SKM-1 (cell line): ENCODE data around the gene SLC46A3.
"Not testable (repeated sequence)": the region's sequence is repeated elsewhere in the genome, so short reads cannot be mapped to it uniquely, and the experiment has no call there.

Experiments used
- DNase-seq: peaks from one replicate; lab custom pipeline; 2025; ENCODE audit not compliant: unreplicated experiment; lab: John Stamatoyannopoulos, UW

SLC46A3 gene

DNA sequence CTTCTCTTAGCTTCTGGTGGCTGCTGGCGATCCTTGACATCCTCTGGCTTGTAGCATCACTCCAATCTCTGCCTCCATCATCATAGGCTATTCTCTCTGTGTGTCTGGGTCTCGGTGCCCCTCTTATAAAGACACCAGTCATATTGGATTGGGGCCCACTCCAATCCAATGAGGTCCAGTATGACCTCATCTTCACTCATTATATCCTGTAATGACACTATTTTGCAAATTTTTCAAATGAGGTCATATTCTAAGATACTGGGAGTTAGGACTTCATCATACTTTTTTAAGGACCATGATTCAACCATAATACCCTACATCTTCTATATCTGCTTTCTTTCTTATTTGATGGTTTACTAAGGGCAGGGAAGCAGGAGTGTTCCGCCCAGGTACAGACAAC, 12.0 kb upstream of the SLC46A3 start:
- no peak for DNase-seq

DNA sequence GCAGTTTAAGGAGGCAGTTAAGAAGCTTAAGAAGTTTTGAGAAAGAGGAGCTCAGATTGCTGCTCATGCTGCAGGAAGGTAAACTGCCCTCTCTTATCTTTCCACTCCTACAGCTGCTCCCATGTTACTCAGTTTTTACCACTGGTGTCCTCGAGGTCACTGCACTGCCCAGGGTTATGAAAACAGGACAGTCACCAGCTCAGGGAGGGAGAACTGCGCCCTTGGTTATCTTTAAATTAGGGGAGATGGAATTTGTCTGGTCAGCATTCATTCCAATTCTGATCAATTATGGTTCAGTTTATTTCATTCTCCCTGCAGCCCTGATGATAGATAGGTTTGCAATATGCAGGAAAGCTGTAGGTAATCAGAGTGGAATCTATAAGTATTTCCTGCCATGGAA, 10.8 kb upstream of the SLC46A3 start:
- DNase-seq = no peak

DNA sequence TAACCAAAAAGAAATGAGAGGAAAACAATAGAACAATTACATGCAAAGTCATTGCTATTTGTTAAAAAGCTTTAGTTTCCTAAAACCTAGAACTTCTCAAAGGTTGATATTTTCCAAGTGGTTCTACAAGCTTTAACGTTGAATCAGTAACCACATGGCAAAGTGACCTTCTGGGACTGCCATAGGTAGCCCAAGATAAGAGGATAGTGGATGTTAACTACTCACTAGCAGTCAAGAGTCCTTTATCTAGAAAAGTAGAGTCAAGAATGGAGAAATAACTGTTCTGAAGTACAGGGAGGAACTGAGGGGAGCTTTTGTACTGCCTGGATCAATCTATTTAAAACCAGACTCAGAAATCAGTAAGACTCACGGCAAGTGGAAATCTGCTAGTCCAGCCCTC, 9.9 kb upstream of the SLC46A3 start:
- no peak for DNase-seq

DNA sequence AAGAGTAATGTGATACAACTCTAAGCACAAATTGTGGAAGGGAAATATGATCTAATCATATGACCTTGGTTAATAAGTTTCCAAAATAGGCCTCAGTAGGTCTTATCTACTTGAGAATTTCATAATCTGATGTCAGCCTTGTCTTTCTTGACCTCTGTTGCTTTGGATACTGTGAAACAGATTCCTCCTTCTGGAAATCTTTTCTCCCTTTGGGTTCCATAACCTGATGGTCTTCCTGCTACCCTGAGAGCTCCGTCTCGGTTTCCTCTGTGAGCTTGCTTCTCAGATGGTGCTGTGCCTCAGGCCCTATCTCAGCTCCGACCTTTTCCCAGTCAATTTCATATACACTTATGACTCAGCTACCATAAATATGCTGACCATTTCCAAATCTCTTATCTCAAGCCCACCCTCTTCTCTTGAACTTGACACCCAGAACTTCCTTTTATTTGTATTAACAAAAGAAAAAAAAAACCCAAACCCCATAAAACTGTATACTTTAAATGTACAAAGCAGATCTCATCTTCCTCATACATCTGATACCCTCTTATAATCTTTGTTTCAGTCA, 6.4 kb upstream of the SLC46A3 start:
- DNase-seq = no peak

DNA sequence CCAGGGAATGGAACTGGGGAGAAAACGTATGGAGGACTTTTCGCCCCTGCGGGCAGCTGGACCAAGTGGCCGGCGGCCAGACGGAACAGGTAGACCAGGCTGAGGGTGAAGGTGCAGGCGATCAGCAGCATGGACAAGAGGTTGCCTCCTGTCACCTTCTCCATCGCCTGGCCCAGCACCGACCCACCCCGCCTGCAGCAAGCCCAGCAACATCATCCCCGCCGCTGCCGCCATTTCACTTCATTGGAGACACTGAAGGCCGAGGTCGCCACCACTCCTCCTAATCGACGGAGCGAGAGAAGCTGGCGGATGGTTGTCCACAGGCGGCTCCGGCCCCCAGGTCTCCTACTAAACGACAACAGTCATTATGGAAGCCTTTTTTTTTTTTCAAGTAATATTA, 5.0 kb upstream of the SLC46A3 start:
- no peak for DNase-seq

DNA sequence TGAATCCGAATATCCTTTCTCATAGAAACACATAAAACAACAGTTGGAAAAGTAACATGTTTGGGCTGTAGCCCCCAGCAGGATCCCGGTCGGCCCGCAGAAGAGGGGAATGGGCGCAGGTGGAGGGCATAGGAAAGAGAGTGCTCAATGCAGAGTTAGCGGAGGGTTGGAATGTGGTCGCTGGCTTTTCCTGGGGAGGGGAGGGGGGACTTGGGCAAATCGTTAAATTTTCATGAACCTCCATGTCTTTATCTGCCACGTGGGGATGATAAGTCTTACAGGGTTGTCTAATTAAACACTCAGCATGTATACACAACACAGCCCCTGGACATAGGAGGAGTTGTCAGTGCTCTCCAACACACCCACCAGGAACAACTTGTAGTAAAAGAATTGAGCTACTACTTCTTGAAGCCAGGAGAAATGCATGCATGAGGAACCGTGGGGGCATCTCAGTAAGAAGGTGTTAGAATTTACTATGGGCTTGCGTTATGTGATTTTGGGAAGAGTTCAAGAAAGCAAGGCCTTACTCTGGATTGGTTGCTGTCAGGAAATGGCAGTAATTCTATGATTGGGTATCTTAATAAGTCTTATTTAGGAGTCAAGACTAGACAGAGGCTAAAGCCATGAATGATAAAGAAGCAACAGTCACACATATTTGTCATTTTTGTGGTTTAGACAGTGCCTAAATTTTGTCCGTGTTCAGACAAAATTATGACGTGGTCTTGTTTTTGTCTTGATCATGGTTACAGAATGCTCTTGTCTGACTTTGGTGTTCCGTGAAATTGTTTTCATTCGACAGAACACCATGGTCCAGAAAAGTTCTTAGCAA, 671 bp upstream of the SLC46A3 start:
- no peak for DNase-seq

DNA sequence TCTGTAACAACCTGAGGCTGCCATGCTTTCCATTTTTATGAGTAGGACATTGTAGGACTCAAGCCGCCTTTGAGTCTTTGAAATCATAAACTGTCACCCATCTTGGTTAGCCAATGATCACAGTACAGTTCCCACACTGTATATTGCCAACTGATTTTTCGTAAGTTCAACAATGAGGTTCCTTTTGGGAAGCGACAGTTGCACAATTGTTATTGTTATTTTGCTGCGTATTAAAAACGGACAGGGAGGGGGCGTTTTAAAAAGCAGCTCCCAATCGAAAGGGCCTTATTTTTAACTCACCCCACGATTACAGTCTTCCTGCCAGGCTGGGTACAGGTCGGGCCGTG, 601 bp downstream of the SLC46A3 start:
- no peak for DNase-seq

DNA sequence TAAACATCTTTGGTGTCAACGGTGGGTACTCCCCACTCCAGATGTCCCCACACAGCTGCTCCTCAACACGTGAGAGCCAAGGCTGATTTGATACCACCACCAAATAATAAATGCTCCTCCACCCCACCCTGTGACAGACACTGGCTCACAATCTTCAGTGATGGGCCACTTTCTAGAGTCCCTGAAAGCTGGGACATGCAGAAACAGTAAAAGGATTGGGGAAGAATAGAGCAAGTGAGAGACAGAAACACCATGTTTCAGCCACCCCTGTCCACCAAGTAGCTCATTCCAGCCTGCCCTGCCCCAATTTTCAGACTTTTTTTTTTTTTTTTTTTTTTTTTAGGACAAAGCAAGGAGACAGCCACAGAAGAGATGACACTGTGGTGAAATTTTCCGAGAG, 1.6 kb downstream of the SLC46A3 start:
- DNase-seq = no peak

DNA sequence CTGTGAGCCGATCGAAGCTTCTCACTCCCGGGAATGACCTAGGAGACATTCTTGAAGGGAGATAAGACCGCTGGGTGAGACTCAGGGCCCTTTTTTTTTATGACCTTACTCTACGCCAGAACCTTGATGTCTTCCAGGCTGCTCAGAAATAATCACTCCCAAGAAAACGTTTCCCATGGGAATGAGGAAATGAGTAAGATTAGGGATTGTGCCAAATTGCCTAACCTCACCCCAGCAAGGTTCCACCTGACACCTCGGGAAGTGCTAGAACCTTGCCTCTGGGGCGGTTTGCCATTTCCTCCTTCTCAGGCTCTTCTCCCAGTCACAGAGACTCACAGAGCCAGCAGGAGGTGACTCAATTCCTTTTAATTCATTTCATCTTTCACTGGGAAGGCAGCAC, 2.3 kb downstream of the SLC46A3 start:
- no peak for DNase-seq

DNA sequence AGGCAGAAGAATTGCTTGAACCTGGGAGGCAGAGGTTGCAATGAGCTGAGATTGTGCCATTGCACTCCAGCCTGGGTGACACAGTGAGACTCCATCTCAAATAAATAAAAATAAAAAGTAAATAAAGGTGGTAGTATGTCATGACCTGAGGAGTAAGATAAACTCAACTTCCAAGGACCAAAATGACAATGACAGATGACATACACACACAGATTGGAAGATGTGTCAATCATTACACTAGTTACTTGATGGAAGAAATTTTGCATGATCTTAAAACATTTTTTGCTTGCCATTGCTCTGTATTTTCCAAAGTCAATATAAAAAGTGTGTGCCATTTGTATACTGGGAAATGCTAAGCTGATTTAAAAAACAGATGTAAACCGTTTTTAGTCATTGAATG, 4.1 kb downstream of the SLC46A3 start:
- no peak for DNase-seq

DNA sequence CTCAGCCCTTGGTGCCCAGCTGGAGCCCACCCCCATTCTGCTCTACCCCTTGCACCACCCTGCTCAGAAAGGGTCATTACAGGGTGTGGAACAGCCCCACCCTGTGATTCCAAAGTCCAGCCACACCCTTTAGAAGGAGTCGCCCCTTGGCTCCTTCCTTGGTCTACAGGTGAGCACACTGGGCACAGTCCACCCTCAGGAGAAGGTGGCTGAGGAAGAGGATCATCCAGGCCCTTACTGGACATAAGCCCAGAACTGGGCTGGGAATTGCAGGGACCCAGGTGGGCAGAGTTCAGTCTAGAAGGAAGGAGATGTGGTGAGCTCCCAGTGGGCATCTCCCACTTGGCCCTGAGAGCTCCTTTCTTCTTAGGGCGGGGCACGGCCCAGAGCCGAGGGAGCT, 8.6 kb downstream of the SLC46A3 start:
- no peak for DNase-seq

DNA sequence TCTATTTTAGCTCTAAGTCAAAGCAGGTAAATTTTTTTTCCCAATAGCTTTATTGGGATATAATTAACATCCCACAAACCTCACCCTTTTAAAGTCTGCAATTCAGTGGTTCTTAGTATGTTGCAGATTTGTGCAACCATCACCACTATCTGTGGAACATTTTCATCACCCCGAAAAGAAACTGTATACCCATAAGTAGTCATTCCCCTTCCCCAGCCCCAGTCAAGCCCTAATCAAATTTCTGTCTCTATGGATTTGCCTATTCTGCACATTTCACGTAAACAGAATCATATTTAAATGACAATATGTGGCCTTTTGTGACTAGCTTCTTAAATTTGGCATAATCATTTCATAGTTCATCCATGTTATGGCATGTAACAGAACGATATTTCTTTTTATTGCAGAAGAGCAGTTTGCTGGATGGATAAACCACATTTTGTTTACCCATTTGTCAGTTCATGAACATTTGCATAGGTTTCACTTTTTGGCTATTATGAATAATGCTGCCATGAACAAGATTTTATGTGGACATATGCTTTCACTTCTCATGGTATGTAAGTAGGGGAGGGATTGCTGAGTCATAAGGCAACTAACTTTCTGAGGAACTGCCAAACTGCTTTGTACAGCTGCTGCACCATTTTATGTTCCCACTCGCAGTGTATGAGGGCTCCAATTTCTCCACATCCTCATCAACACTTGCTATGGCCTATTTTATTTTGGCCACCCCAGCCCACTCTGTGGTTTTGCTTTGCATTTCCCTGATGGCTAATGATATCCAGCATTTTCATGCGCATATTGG, 10.9 kb downstream of the SLC46A3 start:
- DNase-seq = no peak

DNA sequence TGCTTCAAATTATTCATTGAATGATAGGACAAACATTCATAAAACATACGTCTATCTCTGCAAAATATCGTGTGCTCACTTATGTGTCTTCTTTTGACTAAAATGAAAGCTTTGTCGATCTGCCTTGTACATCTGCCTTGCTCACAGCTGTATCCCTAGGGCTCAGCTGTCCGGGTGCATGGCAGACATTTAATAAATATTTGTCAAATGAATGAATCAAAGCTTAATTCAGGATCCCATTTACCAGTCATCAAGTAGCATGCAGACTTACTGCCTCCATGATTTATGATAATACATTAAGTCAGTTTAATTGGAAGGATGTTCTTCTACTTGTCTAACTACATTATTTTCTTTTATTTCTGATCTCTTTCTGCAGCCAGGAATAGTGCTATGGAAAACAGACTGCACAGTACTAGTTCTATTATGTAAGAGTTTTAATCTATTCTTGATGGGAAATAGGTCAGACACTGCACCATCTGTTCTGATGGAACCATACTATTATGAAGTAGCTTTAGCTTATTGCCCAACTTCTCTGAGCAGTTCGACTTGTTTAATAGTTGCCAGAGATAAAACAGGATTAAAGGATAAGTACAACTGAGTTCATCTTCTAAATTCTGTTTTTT, 13.2 kb downstream of the SLC46A3 start:
- DNase-seq = no peak

DNA sequence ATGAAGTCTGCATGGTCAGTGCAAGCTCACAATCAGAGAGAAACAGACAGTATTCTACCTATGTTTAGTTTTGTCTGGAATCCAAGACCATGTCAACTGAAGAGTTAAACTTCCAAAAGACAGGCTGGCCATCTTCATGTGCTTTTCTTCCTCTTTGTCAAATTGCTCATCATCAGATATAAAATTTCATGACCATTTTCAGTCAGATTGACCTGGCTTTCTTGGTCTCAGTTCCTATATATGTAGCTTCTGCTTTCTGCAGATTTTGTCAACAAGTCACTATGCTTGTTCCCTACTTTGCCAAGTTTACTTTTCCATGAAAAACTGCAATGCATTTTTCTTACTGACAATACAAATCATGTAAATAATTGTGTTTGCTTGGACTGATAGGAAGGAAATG, 13.9 kb downstream of the SLC46A3 start:
- no peak for DNase-seq

DNA sequence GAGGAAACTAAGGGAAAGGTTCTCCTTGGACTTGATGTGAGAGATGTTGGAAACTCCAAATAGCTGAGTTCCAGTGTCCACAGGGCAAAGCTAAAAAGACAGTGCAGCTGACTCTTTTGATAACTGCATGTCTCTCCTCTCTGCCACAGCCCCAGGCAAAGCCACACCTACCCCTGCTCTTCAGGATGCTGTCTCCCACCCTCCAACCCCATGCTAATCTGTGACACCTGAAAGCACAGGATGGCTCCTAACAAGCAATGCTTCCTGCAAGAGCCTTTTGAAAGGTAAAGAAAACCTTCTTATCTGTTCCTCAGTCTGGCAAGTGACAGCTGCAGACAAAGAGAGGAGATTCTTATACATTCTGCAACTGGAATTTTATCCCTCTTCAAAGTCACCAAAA, 14.5 kb downstream of the SLC46A3 start:
- DNase-seq = no peak

DNA sequence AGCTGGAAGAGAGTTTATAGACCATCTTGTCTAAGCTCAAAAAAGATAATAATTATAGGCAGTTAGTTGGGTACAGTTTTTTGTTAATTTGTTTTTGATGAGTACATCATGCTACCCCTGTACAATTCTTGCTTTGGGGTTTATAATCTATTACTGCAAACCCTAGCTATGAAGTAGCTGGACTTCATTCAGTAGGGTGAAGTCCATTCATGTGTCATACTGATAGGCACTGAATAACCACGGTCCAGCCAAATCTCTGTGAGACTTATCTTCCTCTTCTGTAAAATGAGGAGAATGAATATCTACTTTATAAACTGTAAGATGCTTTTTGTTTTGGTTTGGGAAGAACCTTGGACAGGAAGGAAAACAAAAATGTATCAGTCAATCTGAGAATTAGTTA, 19.5 kb downstream of the SLC46A3 start:
- DNase-seq = no peak

DNA sequence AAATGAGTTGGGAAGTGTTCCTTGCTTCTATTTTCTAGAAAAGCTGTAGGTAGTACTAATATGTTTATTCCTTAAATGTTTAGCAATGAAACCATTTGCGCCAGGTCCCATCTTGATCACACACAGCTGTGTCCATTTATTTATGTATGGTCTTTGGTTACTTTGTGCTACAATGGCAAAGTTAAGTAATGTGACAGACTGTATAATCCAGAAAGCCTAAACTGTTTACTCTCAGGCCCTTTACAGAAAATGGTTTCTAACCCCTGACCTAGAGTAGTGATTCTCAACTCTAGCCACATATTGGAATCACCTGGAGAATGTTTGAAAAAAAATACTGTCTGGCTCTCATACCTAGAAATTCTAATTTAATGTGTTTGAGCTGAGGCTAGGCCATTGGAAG, 21.3 kb downstream of the SLC46A3 start:
- no peak for DNase-seq

DNA sequence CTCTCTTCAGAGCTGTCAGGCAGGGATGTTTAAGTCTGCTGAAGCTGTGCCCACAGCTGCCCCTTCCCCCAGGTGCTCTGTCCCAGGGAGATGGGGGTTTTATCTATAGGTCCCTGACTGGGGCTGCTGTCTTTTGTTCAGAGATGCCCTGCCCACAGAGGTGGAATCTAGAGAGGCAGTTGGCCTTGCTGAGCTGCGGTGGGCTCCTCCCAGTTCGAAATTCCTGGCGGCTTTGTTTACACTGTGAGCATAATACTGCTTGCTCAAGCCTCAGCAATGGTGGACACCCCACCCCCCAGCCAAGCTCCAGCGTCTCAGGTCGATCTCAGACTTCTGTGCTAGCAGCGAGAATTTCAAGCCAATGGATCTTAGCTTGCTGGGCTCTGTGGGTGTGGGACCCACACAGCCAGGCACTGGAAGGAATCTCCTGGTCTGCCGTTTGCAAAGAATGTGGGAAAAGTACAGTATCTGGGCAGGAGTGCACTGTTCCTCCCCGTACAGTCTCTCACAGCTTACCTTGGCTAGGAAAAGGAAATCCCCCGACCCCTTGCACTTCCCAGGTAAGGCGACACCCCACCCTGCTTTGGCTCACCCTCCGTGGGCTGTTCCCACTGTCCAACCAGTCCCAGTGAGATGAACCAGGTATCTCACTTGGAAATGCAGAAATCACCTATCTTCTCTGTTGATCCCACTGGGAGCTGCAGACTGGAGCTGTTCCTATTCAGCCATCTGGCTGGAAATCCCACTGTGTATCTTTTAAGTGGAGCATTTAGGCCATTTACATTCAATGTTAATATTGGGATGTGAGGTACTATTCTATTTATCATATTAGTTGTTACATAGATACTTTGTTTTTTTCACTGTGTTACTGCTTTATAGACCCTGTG, 24.9 kb downstream of the SLC46A3 start:
- DNase-seq = not testable (repeated sequence)

DNA sequence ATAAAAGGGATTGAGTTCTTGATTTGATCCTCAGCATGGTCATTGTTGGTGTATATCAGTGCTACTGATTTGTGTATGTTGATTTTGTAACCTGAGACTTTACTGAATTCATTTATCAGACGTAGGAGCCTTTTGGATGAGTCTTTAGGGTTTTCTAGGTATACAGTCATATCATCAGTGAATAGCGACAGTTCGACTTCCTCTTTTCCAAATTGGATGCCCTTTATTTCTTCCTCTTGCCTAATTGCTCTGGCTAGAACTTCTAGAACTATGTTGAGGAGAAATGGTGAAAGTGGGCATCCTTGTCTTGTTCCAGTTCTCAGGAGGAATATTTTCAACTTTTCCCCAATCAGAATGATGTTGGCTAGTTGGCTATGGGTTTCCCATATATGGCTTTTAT, 32.9 kb downstream of the SLC46A3 start:
- no peak for DNase-seq

DNA sequence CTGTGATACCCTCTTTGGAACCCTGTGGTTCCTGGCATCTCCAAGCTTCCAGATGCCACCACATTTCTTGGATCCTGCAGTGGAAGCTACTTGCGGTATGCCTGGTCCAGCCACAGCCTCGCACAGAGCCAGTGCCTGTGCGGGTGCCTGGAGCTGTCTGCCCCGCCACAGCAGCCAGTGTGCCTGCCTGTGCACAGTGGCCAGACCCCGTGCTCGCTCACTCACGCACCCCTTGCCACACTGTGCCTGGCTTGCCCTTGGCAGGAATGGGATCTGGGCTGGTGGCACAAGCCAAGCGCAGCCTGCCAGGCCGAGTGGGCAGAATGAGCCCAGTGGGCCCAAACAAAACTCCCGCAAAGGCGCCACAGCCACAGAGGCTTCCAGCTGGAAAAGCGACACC, 33.7 kb downstream of the SLC46A3 start:
- no peak for DNase-seq

DNA sequence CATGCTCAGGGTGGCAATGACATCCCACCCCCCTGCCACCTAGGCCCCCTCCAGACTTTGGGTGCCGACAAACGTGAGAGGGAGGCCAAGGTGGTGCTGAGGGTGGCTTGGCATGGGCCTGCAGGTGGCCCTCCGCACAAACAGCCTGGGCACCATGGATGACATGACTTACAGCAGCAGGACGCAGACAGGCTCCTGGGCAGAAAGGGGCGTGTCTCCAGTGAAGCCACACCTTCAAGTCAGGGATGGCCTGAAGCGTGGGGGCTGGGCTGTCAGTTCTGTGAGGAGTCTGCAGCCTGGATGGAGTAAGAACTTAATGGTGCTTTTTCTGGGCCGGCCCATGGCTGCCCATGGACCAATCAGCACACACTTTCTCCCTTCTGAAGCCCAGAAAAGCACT, 34.5 kb downstream of the SLC46A3 start:
- DNase-seq = no peak
